NK-92 (cell line): ENCODE data around the gene HSPA1L.
A peak's percentile ranks its signal among the peaks of the same experiment; 100 is the strongest.
"Not testable (repeated sequence)": the region's sequence is repeated elsewhere in the genome, so short reads cannot be mapped to it uniquely, and the experiment has no call there.

ENCODE experiments used
- DNase-seq: peaks from one replicate; lab custom pipeline; 2025; ENCODE audit not compliant: unreplicated experiment; lab: John Stamatoyannopoulos, UW

HSPA1L gene

GRCh38 chr6:31817133-31817928, 2.2 kb upstream of the HSPA1L start:
- DNase-seq = not testable (repeated sequence)

GRCh38 chr6:31814677-31815024, 432 bp downstream of the HSPA1L start:
- DNase-seq = no peak

- DNase-seq = no peak
Measured at GRCh38 chr6:31813465-31813849, 1.6 kb downstream of the HSPA1L start.

- DNase-seq = no peak
Measured at GRCh38 chr6:31811645-31812044, 3.4 kb downstream of the HSPA1L start.

GRCh38 chr6:31808599-31808998, 6.5 kb downstream of the HSPA1L start:
- DNase-seq = not testable (repeated sequence)

GRCh38 chr6:31806470-31807272, 8.4 kb downstream of the HSPA1L start, which contains the start of gene LSM2:
LSM2 (minus strand) TSS chr6:31806966; CDS start chr6:31806757, 209 bp downstream.
- DNase-seq = peak; percentile 69

GRCh38 chr6:31805939-31806469, 9.1 kb downstream of the HSPA1L start:
- no peak for DNase-seq

GRCh38 chr6:31801031-31801927, 13.8 kb downstream of the HSPA1L start:
- DNase-seq = not testable (repeated sequence)

- no peak for DNase-seq
Measured at GRCh38 chr6:31799781-31800180, 15.3 kb downstream of the HSPA1L start.

GRCh38 chr6:31797588-31797987, 17.5 kb downstream of the HSPA1L start:
- DNase-seq = no peak

- no peak for DNase-seq
Measured at GRCh38 chr6:31796993-31797385, 18.1 kb downstream of the HSPA1L start.

- DNase-seq = no peak
Measured at GRCh38 chr6:31795616-31796298, 19.3 kb downstream of the HSPA1L start, which contains the start of gene VARS1. VARS1 (minus strand) TSS chr6:31795752; CDS start chr6:31795217, 535 bp downstream.

GRCh38 chr6:31794866-31795615, 20.0 kb downstream of the HSPA1L start:
- DNase-seq = no peak

GRCh38 chr6:31794294-31794865, 20.7 kb downstream of the HSPA1L start:
- DNase-seq = no peak

GRCh38 chr6:31793927-31794245, 21.2 kb downstream of the HSPA1L start:
- DNase-seq = not testable (repeated sequence)

- DNase-seq = no peak
Measured at GRCh38 chr6:31792761-31793171, 22.3 kb downstream of the HSPA1L start.

- no peak for DNase-seq
Measured at GRCh38 chr6:31792090-31792374, 23.1 kb downstream of the HSPA1L start.

GRCh38 chr6:31791324-31792089, 23.6 kb downstream of the HSPA1L start:
- no peak for DNase-seq

- DNase-seq = no peak
Measured at GRCh38 chr6:31785475-31785874, 29.6 kb downstream of the HSPA1L start.
